ENCODE data around the gene CLDN16. TPM values are rescaled to one million over a fixed set of nuclear protein-coding genes. Genes with fewer than 3 reads are reported as not detected.

CLDN16 gene
- total RNA-seq, 3 donors from 2014 or later (not counting 1 experiment from before 2014, with no cell fraction given): not detected

- Mint-ChIP-seq H3K27ac (no peak overlapping the region), H3K36me3 (no peaks in the 10 kb centered on the region), H3K4me1 (no peaks in the 10 kb centered on the region), H3K27me3 (ENCODE audit: low read depth in 2 of 2) (no peaks in the 10 kb centered on the region), H3K4me3 (no peak overlapping the region), H3K9me3 (peaks cover 4 to 14% of the 10 kb centered on the region in 2 donors)
- no peaks in the 10 kb centered on the region for H3K36me3 ChIP-seq (ENCODE audit: control insufficient read depth, insufficient read depth, low read length)
- H3K27ac ChIP-seq (ENCODE audit: low read length): no peak overlapping the region
- no CpG with 5 or more reads among the region's 1 CpG for WGBS (ENCODE audit: insufficient coverage)
- no peaks in the 10 kb centered on the region for H3K4me1 ChIP-seq (ENCODE audit: control insufficient read depth, insufficient read depth, low read length)
- no peak overlapping the region for H3K4me3 ChIP-seq (ENCODE audit: low read length)
- DNase-seq (no peak), ATAC-seq (no peak)
- TF ChIP-seq CTCF (IDR thresholded peaks at IDR 0.05): no peak
- no peaks in the 10 kb centered on the region for H3K27me3 ChIP-seq (ENCODE audit: control insufficient read depth, insufficient read depth, low read length)
- intact Hi-C loops (cut with micrococcal nuclease): no loop called here
- no peaks in the 10 kb centered on the region for H3K9me3 ChIP-seq (ENCODE audit: control insufficient read depth, insufficient read depth, low read length)
These were observed 35.0 kb upstream of the CLDN16 start for GRCh38 chr3:190352861-190353457.

- H3K4me3 ChIP-seq (ENCODE audit: low read length): no peak overlapping the region
- H3K27ac Mint-ChIP-seq: no peak overlapping the region
- no peaks in the 10 kb centered on the region for H3K4me1 ChIP-seq (ENCODE audit: control insufficient read depth, insufficient read depth, low read length)
- DNase-seq (no peak), ATAC-seq (no peak)
- H3K4me3 Mint-ChIP-seq: no peak overlapping the region
- peaks cover 3% of the 10 kb centered on the region for H3K27me3 ChIP-seq (ENCODE audit: control insufficient read depth, insufficient read depth, low read length)
- no peaks in the 10 kb centered on the region for H3K27me3 Mint-ChIP-seq (ENCODE audit: low read depth in 2 of 2)
- H3K36me3 Mint-ChIP-seq: no peaks in the 10 kb centered on the region
- H3K27ac ChIP-seq (ENCODE audit: low read length): no peak overlapping the region
- peaks cover 2 to 5% of the 10 kb centered on the region in 2 donors for H3K9me3 Mint-ChIP-seq
- H3K4me1 Mint-ChIP-seq: no peaks in the 10 kb centered on the region
- no peak for TF ChIP-seq CTCF (IDR thresholded peaks at IDR 0.05)
- no peaks in the 10 kb centered on the region for H3K9me3 ChIP-seq (ENCODE audit: control insufficient read depth, insufficient read depth, low read length)
- intact Hi-C loops (cut with micrococcal nuclease): no loop called here
- no peaks in the 10 kb centered on the region for H3K36me3 ChIP-seq (ENCODE audit: control insufficient read depth, insufficient read depth, low read length)
These were observed 31.7 kb upstream of the CLDN16 start for GRCh38 chr3:190356246-190356645.

GRCh38 chr3:190357468-190357867 is 30.5 kb upstream of the CLDN16 start:
- ATAC-seq (no peak), DNase-seq (no peak)
- Histone ChIP-seq H3K36me3 (ENCODE audit: control insufficient read depth, insufficient read depth, low read length) (no peaks in the 10 kb centered on the region), H3K4me3 (ENCODE audit: low read length) (no peak overlapping the region), H3K9me3 (ENCODE audit: control insufficient read depth, insufficient read depth, low read length) (no peaks in the 10 kb centered on the region), H3K27me3 (ENCODE audit: control insufficient read depth, insufficient read depth, low read length) (peaks cover 3% of the 10 kb centered on the region), H3K4me1 (ENCODE audit: control insufficient read depth, insufficient read depth, low read length) (no peaks in the 10 kb centered on the region), H3K27ac (ENCODE audit: low read length) (no peak overlapping the region)
- Mint-ChIP-seq H3K9me3 (peaks cover 2 to 6% of the 10 kb centered on the region in 2 donors), H3K27me3 (ENCODE audit: low read depth in 2 of 2) (no peaks in the 10 kb centered on the region), H3K4me1 (no peaks in the 10 kb centered on the region), H3K27ac (no peak overlapping the region), H3K4me3 (no peak overlapping the region), H3K36me3 (no peaks in the 10 kb centered on the region)
- intact Hi-C loops (cut with micrococcal nuclease): no loop called here
- 66% methylated on average over 2 of the region's 2 CpGs for WGBS (ENCODE audit: insufficient coverage)
- no peak for TF ChIP-seq CTCF (IDR thresholded peaks at IDR 0.05)

- no peak for TF ChIP-seq CTCF (IDR thresholded peaks at IDR 0.05)
- Mint-ChIP-seq H3K27ac (no peak overlapping the region), H3K4me3 (no peak overlapping the region), H3K36me3 (no peaks in the 10 kb centered on the region), H3K9me3 (peaks cover under 1 to 6% of the 10 kb centered on the region in 2 donors), H3K4me1 (no peaks in the 10 kb centered on the region), H3K27me3 (ENCODE audit: low read depth in 2 of 2) (no peaks in the 10 kb centered on the region)
- Histone ChIP-seq H3K9me3 (ENCODE audit: control insufficient read depth, insufficient read depth, low read length) (no peaks in the 10 kb centered on the region), H3K27me3 (ENCODE audit: control insufficient read depth, insufficient read depth, low read length) (peaks cover 3% of the 10 kb centered on the region), H3K36me3 (ENCODE audit: control insufficient read depth, insufficient read depth, low read length) (no peaks in the 10 kb centered on the region), H3K4me1 (ENCODE audit: control insufficient read depth, insufficient read depth, low read length) (no peaks in the 10 kb centered on the region), H3K27ac (ENCODE audit: low read length) (no peak overlapping the region), H3K4me3 (ENCODE audit: low read length) (no peak overlapping the region)
- 78% methylated on average over 2 of the region's 2 CpGs for WGBS (ENCODE audit: insufficient coverage)
- no peak for DNase-seq
- ATAC-seq: no peak
- intact Hi-C loops (cut with micrococcal nuclease): no loop called here
These were observed 28.1 kb upstream of the CLDN16 start for GRCh38 chr3:190359813-190360212.
